ENCODE results near the gene GRIN3A. TPM values are rescaled to one million over a fixed set of nuclear protein-coding genes. Genes with fewer than 3 reads are reported as not detected.
"Not testable (repeated sequence)": the region's sequence is repeated elsewhere in the genome, so short reads cannot be mapped to it uniquely, and the experiment has no call there.

GRIN3A gene
- total RNA-seq, 1 experiment from 2014 or later, result not detected

GRCh38 chr9:101590074-101590473 is 148.4 kb downstream of the GRIN3A start:
- not testable (repeated sequence) for H3K36me3 ChIP-seq (replicated peaks; ENCODE audit: control insufficient read depth, insufficient read depth, low read length); H3K27me3 ChIP-seq (ENCODE audit: control insufficient read depth, insufficient read depth, low read length); DNase-seq; H3K4me3 ChIP-seq (ENCODE audit: insufficient read depth, low read depth, low read length)

DNA sequence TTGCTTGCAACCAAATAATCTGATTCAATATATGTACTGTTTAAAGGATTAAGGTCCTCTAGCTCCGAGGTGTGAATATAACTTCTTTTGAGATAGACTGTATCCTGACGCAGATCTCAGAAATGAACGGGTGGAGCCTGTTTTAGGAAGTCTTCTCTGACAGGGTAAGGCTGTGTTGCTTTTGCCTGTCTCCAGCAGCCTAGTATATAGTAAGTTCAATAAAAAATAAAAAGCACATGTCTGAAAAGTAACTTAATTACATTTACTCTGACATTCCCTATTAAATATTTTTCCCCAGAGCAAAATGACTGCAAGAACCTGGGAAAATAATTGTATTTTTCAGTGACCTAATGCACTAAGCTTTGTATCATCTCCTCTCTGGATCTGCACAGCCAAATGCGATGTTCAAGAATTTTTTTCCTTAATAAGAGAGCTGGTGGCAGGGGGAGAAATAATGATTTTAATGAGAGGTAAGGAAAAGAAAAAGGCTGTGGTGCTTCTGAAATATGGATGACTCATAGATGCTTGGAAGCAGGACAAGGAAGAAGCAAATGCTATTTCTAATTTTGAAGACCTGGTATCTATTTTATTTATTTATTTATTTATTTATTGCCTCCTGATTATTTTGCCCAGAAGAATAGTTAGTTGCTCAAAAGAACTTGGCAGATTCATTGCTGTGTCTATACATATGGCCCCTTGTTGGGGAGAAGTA is 151.0 kb downstream of the GRIN3A start:
- H3K4me3 ChIP-seq (ENCODE audit: insufficient read depth, low read depth, low read length), result no peak overlapping the region
- H3K36me3 ChIP-seq (replicated peaks; ENCODE audit: control insufficient read depth, insufficient read depth, low read length), result no peaks in the 10 kb centered on the region
- DNase-seq, result no peak
- no peaks in the 10 kb centered on the region for H3K27me3 ChIP-seq (ENCODE audit: control insufficient read depth, insufficient read depth, low read length)

DNA sequence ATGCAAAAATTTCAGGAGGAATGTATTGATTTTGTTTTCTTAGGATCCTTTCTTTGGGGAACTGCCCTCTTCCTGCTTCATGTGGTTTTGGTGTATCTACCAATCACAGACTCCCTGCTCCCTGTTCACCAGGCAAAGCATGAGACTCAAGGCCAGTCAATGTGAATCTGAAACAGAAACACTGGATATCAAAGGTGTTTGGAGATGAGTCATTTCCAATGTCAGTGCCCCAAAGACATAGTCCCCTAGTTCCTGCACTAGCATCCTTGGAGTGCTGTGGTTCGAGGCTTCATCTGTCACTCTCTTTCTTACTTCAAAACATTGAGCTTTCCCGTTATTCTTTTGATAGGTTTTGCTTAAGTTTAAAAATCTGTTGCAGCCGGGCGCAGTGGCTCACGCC is 151.8 kb downstream of the GRIN3A start:
- no peaks in the 10 kb centered on the region for H3K27me3 ChIP-seq (ENCODE audit: control insufficient read depth, insufficient read depth, low read length)
- no peaks in the 10 kb centered on the region for H3K36me3 ChIP-seq (replicated peaks; ENCODE audit: control insufficient read depth, insufficient read depth, low read length)
- no peak for DNase-seq
- no peak overlapping the region for H3K4me3 ChIP-seq (ENCODE audit: insufficient read depth, low read depth, low read length)

DNA sequence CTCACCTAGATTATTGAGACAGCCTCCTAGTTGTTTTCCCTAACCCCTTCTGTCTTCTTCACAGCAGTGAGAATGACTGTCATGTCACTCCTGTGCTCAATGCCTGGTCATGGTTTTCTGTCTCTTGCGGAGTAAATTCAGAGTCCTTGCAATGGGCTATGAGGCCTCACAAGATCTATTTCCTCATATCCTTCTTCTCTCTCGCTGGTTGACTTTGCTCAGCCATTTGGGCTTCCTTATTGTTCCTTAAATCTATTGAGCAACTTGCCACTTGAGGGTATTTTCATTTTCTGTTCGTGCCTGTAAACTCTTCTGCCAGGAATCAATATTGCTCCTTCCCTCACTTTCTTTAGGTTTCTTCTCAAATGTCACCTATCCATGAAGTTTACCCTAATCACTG is 152.7 kb downstream of the GRIN3A start:
- Histone ChIP-seq H3K4me3 (ENCODE audit: insufficient read depth, low read depth, low read length) (no peak overlapping the region), H3K27me3 (ENCODE audit: control insufficient read depth, insufficient read depth, low read length) (no peaks in the 10 kb centered on the region), H3K36me3 (replicated peaks; ENCODE audit: control insufficient read depth, insufficient read depth, low read length) (no peaks in the 10 kb centered on the region)
- no peak for DNase-seq

- DNase-seq, result no peak
These were observed 155.9 kb downstream of the GRIN3A start for GRCh38 chr9:101582553-101582952.

DNA sequence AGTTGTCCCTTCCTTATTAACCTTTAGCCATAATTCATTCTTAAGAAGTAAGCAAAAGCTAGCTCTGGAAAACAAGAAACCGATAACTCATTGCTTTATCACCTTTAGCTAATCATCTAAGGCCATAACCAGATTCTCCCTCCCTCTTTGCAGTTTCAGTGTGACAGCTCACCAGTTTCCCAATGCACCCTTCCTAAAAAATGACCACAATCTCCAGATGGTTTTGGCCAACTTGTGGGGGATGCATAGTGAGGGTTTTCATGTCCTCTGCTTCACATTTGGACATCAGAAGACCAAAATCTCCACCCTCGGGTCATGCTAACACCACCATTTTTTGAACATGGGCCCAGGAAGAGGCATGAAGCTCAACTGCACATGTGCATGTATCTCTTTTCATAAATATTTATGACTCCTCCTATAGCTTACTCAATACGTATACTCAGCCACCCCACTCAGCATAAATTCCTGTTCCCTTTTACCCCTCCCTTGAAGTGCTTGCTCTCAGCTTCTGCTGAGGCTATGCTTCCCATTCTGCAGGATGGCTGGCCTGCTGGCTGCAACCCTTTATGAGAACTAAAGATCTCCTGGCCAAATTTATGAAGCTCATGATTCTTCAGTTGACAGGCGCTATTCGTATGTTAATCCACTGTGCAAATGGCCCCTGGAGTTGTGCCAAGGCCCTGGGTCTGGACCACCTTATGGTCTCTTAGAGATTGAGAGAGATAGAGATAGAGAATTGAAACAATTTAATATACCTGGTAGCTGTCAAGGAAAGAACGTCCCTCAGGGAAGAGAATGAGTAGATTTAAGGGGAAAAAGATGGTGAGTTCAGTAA is 158.5 kb downstream of the GRIN3A start:
- no peaks in the 10 kb centered on the region for H3K27me3 ChIP-seq (ENCODE audit: control insufficient read depth, insufficient read depth, low read length)
- no peak overlapping the region for H3K4me3 ChIP-seq (ENCODE audit: insufficient read depth, low read depth, low read length)
- no peak for DNase-seq
- no peaks in the 10 kb centered on the region for H3K36me3 ChIP-seq (replicated peaks; ENCODE audit: control insufficient read depth, insufficient read depth, low read length)

More at GRCh38 chr9:101582553-101582952, 155.9 kb downstream of the GRIN3A start:
- Histone ChIP-seq H3K4me3 (ENCODE audit: insufficient read depth, low read depth, low read length) (no peak overlapping the region), H3K36me3 (replicated peaks; ENCODE audit: control insufficient read depth, insufficient read depth, low read length) (no peaks in the 10 kb centered on the region), H3K27me3 (ENCODE audit: control insufficient read depth, insufficient read depth, low read length) (no peaks in the 10 kb centered on the region)

DNA sequence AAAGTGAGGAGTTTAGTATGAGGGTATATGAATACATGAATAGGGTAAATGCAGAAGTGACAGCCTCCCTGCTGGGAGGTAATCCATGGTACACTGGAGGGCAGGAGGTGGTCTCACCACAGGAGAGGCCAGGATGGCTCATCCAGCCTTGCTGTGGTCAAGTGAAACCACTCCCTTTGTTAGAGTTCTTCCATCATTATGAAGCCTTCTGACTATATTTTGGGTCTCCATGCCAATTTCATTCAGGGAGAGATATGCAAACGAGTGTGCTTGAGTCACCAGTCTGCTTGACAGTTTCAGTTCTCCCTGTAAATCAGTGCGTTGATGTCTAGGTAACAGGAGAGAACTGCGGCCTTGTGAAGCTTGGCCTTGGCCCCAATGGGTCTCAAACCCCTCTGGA is 160.1 kb downstream of the GRIN3A start:
- H3K27me3 ChIP-seq (ENCODE audit: control insufficient read depth, insufficient read depth, low read length), result no peaks in the 10 kb centered on the region
- no peaks in the 10 kb centered on the region for H3K36me3 ChIP-seq (replicated peaks; ENCODE audit: control insufficient read depth, insufficient read depth, low read length)
- DNase-seq, result no peak
- no peak overlapping the region for H3K4me3 ChIP-seq (ENCODE audit: insufficient read depth, low read depth, low read length)

DNA sequence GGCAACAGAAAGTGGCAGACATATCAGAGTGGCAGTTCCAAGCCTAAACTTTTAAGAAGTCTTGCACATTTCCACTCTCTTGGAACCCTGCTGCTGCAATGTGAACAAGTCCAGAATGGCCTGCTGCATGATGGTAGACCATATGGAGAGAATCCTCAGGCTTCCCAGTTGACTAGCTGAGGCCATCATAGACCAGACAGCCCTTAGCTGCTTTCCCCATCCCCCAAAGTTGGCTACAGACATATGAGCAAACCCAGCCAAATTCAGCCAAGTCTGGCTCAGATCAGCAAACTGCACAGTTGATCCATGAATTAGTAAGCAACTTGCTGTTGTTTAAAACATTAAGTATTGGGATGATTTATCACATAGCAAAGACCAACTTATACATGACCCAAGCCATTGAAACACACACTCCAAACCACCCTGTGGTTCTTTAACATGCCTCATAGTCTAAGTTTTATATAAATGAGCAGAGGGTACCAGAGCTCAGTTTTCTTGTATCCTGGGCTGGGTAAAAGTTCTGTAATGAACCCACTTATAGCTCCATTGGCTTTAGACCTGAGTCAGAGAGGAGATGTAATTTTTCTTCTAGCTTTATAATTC is 163.6 kb downstream of the GRIN3A start:
- no peak for DNase-seq
- no peak overlapping the region for H3K4me3 ChIP-seq (ENCODE audit: insufficient read depth, low read depth, low read length)
- H3K36me3 ChIP-seq (replicated peaks; ENCODE audit: control insufficient read depth, insufficient read depth, low read length), result no peaks in the 10 kb centered on the region
- no peaks in the 10 kb centered on the region for H3K27me3 ChIP-seq (ENCODE audit: control insufficient read depth, insufficient read depth, low read length)

- Histone ChIP-seq H3K4me3 (ENCODE audit: insufficient read depth, low read depth, low read length) (no peak overlapping the region), H3K27me3 (ENCODE audit: control insufficient read depth, insufficient read depth, low read length) (no peaks in the 10 kb centered on the region), H3K36me3 (replicated peaks; ENCODE audit: control insufficient read depth, insufficient read depth, low read length) (no peaks in the 10 kb centered on the region)
- DNase-seq, result no peak
These were observed 166.1 kb downstream of the GRIN3A start for GRCh38 chr9:101572316-101572715.

DNA sequence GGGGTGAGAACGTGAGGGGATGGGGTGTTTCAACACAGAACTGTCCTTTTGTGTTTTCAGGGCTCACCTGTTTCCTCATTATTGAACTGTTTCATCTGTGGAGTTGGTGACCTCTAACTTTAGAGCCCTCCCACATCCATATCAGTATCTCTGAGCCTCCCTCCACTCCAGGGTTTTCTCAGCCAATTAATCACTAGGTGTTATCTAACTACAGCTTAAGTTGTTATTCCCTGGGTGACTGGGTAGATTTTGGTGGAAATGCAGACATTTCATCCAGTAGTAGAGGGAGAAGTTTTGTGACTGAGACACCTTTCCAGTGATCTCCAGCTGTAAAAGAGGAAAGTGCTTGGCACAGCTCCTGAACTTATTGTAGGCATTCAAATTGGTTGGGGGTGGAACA is 167.3 kb downstream of the GRIN3A start:
- Histone ChIP-seq H3K27me3 (ENCODE audit: control insufficient read depth, insufficient read depth, low read length) (no peaks in the 10 kb centered on the region), H3K4me3 (ENCODE audit: insufficient read depth, low read depth, low read length) (no peak overlapping the region), H3K36me3 (replicated peaks; ENCODE audit: control insufficient read depth, insufficient read depth, low read length) (no peaks in the 10 kb centered on the region)
- DNase-seq, result no peak

DNA sequence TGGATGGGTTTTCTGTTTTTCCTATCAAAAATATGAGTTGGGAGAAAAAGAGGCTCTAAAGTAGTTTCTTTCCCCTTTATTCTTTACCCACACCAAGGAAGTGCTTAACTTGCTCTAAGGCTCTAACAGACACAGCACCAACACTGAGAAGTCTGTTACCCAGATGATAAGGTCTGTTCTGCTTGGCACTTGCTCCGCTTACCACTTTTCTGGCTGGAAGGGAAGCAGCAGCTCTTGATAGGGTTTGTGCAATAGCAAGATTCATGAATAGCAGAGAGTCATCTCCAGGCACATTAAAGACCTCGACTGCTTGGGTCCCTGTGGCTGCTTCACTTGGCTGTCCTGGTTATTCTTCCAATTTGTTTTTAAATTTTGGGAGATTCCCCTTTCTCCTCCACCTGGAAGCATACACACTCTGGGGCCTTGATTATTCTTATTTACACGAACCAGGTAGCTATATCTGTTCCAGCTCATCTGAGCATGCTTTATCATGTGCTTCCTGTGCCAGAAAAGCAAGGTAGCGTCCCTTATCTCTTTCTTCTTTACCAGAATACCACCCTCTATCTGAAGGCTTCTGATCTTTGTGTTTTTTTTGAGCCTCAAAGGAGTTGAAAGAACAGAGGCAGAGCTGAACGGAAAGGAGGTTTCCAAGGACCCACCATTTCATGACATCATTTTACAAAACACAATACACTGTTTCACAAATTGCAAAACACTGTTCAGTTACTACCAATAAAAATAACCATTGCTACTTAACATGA is 168.5 kb downstream of the GRIN3A start:
- no peaks in the 10 kb centered on the region for H3K27me3 ChIP-seq (ENCODE audit: control insufficient read depth, insufficient read depth, low read length)
- no peak overlapping the region for H3K4me3 ChIP-seq (ENCODE audit: insufficient read depth, low read depth, low read length)
- no peak for DNase-seq

DNA sequence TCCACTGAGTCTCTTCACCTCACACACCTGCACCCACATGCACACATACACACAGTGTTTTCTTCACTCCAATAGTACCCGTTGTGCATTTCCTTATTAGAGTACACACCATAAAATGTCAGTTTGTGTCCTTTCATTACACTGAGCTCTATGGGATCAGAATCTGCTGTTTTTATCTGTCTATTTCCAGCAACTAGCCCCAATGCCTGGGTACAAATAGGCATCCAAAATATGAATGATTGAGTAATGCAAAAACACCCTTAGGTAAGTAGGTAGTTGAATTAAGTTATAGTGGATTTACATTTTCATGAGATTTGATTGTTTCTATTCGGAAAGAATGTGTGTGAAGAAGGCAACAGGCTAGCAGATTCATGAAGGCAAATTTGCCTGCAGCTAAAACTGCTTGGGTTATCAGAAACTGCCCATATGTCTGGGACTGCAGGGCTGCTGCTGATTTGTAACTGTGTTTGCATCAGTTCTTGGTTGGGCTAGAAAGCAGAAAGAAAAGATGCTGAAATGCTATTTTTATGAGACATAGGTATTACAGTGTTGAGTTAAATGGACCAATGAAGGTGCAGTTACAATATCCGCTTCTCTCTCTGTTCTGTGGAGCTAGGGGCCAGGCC is 170.6 kb downstream of the GRIN3A start:
- Histone ChIP-seq H3K4me3 (ENCODE audit: insufficient read depth, low read depth, low read length) (no peak overlapping the region), H3K27me3 (ENCODE audit: control insufficient read depth, insufficient read depth, low read length) (no peaks in the 10 kb centered on the region), H3K36me3 (replicated peaks; ENCODE audit: control insufficient read depth, insufficient read depth, low read length) (no peaks in the 10 kb centered on the region; the same call in 1 of the 2 replicates)
- no peak for DNase-seq

More for the DNA sequence above, 168.5 kb downstream of the GRIN3A start:
- no peaks in the 10 kb centered on the region; the same call in 1 of the 2 replicates for H3K36me3 ChIP-seq (replicated peaks; ENCODE audit: control insufficient read depth, insufficient read depth, low read length)

DNA sequence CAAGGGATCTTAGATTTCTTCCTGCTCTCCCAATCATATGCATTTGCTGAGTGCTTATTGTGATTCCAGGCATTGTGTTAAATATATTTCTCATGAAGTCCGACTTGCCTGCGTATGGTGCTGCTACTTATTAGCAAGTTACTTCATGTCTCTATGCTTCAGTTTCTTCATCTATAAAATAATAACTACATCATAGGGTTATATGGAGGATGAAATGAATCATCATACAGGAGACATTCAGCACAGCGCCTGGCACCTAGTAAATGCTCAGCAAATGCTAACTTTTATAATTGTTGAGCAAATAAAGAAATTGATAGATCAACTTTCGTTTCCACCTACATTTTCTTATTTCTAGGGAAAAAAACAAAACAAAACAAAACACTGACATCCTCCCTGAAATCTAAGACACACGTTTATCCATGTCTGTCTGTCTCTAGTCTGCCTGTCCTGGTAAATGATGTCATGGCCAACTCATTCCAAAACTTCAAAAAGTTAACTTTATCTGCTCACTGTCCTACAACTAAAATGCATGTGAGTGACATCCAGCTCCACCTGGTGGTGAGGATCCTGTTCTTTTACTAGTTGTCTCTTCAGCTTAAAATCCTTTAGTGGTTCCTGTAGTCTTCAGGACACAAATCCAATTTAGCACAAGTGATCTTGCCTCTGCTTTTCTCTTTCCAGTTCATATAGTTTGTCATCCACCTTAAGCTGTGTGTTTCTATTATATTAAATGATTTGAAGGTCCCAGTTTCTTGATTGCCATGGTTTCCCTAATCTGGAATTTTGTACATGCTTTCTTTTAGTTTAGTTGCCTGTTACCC is 171.3 kb downstream of the GRIN3A start:
- H3K4me3 ChIP-seq (ENCODE audit: insufficient read depth, low read depth, low read length), result no peak overlapping the region
- DNase-seq, result no peak
- peaks cover 3% of the 10 kb centered on the region; the same call in 1 of the 2 replicates for H3K36me3 ChIP-seq (replicated peaks; ENCODE audit: control insufficient read depth, insufficient read depth, low read length)
- H3K27me3 ChIP-seq (ENCODE audit: control insufficient read depth, insufficient read depth, low read length), result no peaks in the 10 kb centered on the region
